Activated naive CD4-positive, alpha-beta T cell treated with anti-CD3 and anti-CD28 coated beads, Interleukin-2, amount 50 U/mL, for 72 hours (primary cell): ENCODE measurements around the gene SPATA20. TPM values are rescaled to one million over a fixed set of nuclear protein-coding genes. Genes with fewer than 3 reads are reported as not detected.
A peak's percentile ranks its signal among the peaks of the same experiment; 100 is the strongest.

Source experiments
- ATAC-seq, 2 donors: fragments of 150-1000 bp; cut with Tn5 transposase; 2 replicates each; pipeline ENCODE4 v1.10.0; 2021; ENCODE audit warnings: mild to moderate bottlenecking in 2 of 2, moderate library complexity in 2 of 2
- DNase-seq, 2 donors: peaks; one replicate each; pipeline ENCODE4 v3.0.0; 2021 to 2022; ENCODE audit warnings: low spot score in 2 of 2
- H3K27ac Mint-ChIP-seq, 2 donors: one replicate each; pipeline ENCODE4 v1.8.0; 2022; ENCODE audit warnings: mild to moderate bottlenecking in 2 of 2, mixed read lengths in 2 of 2
- H3K36me3 Mint-ChIP-seq, 2 donors: one replicate each; pipeline ENCODE4 v1.8.0; 2022; ENCODE audit warnings: mixed read lengths in 2 of 2
- H3K9me3 Mint-ChIP-seq, 2 donors: one replicate each; pipeline ENCODE4 v1.8.0; 2022; ENCODE audit warnings: mixed read lengths in 2 of 2
- total RNA-seq, 2 donors: library from RNA; stranded (reverse); gene quantifications; one replicate each; pipeline ENCODE4 v1.2.3, GENCODE V29; 2022

SPATA20 gene
- total RNA-seq, 2 donors from 2014 or later = 11.4 to 18.6 TPM

DNA sequence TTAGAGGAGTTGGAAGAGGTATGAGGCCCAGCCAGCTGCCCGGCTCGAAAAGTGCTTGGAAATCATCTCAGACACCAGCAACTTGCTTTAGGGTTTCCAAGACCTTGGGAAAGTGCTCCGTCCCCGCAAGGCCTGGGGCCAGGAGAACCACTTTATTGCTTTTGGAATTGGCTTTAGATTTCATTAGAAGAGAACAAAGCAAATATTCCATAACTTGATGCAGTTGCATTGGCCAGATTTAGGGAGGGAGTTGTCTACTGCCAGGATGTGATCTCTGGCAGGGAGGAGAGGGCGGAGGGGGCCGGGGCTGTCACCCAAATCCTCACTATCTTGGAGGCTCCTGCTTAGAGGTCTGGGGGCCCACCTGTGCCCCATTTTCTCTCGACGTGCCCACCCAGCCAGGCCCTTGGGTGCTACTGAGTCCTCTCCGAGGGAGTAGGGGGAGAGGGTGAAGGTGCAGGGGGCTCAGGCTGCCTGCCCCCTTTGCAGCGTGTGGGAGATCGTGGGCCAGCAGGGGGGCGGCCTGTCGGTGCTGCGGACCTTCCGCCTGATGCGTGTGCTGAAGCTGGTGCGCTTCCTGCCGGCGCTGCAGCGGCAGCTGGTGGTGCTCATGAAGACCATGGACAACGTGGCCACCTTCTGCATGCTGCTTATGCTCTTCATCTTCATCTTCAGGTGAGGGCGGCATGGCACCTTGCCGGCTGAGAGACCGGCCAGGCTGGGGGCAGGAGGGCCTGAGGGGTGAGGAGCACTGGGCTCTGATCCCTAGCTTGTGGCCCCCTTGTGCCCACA is 44.2 kb downstream of the SPATA20 start:
- DNase-seq (no peak), ATAC-seq (no peak)
- H3K27ac Mint-ChIP-seq = no peak overlapping the region
- no peaks in the 10 kb centered on the region for H3K36me3 Mint-ChIP-seq
- H3K9me3 Mint-ChIP-seq = no peaks in the 10 kb centered on the region

- DNase-seq = no peak
- no peaks in the 10 kb centered on the region for H3K36me3 Mint-ChIP-seq
- no peak for ATAC-seq
- H3K9me3 Mint-ChIP-seq = no peaks in the 10 kb centered on the region
- no peak overlapping the region for H3K27ac Mint-ChIP-seq
Observed at GRCh38 chr17:50593321-50593720, 46.3 kb downstream of the SPATA20 start.

GRCh38 chr17:50594128-50594823 is 47.3 kb downstream of the SPATA20 start:
- H3K9me3 Mint-ChIP-seq = no peaks in the 10 kb centered on the region
- ATAC-seq (no peak), DNase-seq (no peak)
- no peaks in the 10 kb centered on the region for H3K36me3 Mint-ChIP-seq
- no peak overlapping the region for H3K27ac Mint-ChIP-seq

DNA sequence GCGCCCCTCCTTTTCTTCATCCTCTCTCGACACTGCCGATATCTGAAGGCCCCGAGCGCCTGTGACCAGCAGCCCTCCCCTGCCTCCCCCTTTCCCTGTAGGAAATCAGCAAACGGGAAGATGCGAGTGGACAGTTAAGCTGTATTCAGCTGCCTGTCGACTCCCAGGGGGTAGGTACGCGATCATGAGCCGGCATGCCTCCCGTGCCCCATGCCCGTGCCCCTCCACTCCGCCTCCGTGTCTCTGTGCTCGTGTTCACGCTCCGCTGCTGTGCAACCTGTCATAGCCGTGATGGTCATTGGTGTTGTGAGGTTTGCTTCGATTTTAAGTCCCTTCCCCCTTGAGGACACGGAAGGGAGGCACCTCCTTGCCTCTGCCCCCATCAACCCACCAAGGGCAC is 47.9 kb downstream of the SPATA20 start:
- no peak overlapping the region for H3K27ac Mint-ChIP-seq
- ATAC-seq (no peak), DNase-seq (no peak)
- H3K9me3 Mint-ChIP-seq = no peaks in the 10 kb centered on the region
- no peaks in the 10 kb centered on the region for H3K36me3 Mint-ChIP-seq

DNA sequence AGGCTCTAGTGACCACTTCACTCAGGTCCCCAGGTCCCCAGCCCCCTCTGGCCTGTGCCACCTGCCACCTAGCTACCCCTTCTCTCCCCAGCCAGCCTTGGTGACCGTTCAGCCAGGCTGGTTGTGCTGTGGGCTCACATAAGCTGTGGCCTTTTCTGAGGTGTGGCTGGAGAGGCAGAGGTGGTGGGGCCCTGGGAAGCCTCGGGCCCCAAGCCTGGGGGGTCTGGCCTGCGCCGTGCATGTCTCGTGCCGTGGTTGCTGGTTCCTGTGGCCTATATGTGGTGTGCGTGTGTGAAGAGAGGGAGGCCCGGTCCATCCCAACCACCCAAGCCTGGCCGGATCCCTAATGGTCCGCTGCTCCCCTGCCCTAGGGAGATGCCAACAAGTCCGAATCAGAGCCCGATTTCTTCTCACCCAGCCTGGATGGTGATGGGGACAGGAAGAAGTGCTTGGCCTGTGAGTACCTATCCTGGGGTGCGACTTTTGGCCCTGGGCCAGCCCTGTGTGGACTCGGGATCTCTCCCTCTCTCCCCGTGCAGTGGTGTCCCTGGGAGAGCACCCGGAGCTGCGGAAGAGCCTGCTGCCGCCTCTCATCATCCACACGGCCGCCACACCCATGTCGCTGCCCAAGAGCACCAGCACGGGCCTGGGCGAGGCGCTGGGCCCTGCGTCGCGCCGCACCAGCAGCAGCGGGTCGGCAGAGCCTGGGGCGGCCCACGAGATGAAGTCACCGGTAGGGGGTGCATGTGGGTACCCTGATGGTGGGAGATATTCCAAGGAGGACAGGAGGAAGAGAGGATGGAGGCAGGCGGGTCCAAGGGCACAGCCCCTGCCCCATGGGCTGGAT is 49.4 kb downstream of the SPATA20 start:
- no peak for DNase-seq
- no peaks in the 10 kb centered on the region for H3K9me3 Mint-ChIP-seq

GRCh38 chr17:50598487-50598886 is 51.5 kb downstream of the SPATA20 start:
- Mint-ChIP-seq H3K27ac (no peak overlapping the region), H3K36me3 (no peaks in the 10 kb centered on the region), H3K9me3 (no peaks in the 10 kb centered on the region)
- no peak for DNase-seq
- ATAC-seq = no peak

More for the DNA sequence above, 49.4 kb downstream of the SPATA20 start:
- Mint-ChIP-seq H3K36me3 (no peaks in the 10 kb centered on the region), H3K27ac (no peak overlapping the region)
- ATAC-seq = no peak

- Mint-ChIP-seq H3K27ac (no peak overlapping the region), H3K36me3 (no peaks in the 10 kb centered on the region), H3K9me3 (no peaks in the 10 kb centered on the region)
- no peak for ATAC-seq
- no peak for DNase-seq
Observed at GRCh38 chr17:50599606-50600005, 52.6 kb downstream of the SPATA20 start.

DNA sequence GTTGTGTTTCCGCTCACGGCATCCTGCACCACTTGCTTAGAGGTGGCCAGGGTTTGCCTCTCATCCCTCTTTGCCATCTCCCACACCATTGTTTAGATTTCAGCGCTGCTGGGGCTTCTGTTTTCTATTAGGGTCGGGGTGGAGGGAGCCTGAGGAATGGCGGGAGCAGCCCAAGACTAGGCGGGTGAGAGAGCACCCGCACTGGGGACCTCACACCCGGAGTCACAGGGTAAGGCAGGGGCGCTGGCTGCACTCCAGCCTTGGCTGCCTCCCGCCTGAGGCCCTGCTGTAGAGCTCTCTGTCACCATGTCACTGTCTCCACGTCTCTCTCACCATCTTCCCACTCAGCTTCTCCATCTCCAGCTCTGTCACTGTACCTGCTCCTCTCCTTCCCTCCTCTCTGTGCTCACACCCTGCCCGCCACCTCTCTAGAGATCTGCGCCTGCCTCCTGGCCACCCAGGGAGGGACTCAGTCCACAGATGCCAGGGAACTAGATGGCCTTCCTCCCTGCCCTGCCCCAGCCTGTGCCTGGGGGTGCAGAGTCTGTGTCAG is 54.9 kb downstream of the SPATA20 start:
- ATAC-seq = no peak
- DNase-seq = no peak
- peak overlapping the region in 1 of 2 donors; percentile 47 for H3K27ac Mint-ChIP-seq
- H3K9me3 Mint-ChIP-seq = no peaks in the 10 kb centered on the region
- no peaks in the 10 kb centered on the region for H3K36me3 Mint-ChIP-seq

DNA sequence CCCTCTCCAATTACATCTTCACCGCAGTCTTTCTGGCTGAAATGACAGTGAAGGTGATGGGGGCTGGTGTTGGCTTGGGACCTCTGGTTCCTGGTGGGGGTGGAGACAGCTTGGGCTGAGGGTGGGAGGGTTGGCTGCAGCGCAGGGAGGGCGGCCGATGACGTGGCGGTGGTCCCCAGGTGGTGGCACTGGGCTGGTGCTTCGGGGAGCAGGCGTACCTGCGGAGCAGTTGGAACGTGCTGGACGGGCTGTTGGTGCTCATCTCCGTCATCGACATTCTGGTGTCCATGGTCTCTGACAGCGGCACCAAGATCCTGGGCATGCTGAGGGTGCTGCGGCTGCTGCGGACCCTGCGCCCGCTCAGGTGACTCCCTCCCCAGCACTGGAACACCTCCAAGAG is 55.9 kb downstream of the SPATA20 start:
- ATAC-seq = no peak
- Mint-ChIP-seq H3K27ac (no peak overlapping the region), H3K9me3 (no peaks in the 10 kb centered on the region), H3K36me3 (no peaks in the 10 kb centered on the region)
- no peak for DNase-seq

DNA sequence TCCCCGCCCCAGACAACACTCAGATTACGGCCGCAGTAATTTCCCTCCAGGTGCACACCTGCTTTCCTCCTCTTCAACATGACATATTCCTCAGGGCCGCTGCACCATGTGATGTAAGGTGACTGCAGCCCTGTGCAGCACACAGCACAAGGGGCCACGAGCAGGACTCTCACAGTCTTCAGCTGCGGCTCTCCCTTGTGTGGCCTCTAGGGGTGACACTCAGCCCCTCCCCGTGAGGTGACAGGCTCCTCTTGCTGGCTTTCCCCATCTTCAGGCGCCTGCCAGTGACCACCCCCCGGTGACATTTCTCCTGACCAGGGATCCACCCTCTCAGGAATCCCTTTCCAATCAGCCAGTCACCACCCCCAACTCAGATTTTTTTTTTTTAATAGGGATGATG is 56.4 kb downstream of the SPATA20 start:
- no peaks in the 10 kb centered on the region for H3K36me3 Mint-ChIP-seq
- ATAC-seq = peak in 1 of 2 donors; percentile 53
- H3K27ac Mint-ChIP-seq = no peak overlapping the region
- H3K9me3 Mint-ChIP-seq = no peaks in the 10 kb centered on the region
- DNase-seq = no peak

DNA sequence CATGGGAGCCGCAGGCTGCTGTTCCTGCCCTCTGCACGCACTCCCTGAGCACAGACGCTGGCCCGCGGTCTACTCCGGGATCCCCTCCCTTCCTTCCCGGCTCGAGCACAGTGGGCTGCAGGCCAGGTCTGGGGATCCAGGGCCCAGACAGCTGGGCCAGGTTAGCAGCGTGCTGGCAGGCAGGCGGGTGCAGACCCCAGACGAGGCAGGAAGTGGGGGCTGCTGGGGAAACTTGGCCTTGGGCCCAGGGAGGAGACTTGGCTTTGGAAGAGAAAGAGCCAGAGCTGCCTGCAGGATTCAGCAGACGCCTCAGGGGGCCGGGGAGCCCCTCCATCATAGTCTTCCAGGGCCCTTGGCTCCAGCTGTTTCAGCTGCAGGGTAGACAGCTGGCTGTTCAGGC is 57.5 kb downstream of the SPATA20 start:
- no peak overlapping the region for H3K27ac Mint-ChIP-seq
- H3K9me3 Mint-ChIP-seq = no peaks in the 10 kb centered on the region
- DNase-seq (no peak), ATAC-seq (no peak)
- H3K36me3 Mint-ChIP-seq = no peaks in the 10 kb centered on the region

DNA sequence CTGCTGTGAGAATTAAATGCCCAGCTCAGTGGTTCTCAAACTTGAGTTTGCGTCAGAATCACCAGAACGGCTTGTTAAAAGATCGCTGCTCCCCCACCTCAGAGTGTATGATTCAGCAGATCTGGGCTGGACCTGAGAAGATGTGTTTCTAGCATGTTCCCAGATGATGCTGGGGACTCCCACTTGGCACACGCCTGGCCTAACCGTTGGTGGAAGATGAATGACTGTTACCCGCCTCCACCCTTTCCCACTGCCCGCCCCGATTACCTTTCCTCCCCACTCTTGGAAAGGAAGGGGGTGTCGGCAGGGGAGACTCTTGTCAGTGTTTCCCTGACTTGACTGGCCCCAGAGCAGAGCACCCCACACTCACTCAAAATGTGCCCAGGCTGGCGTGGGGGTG is 58.5 kb downstream of the SPATA20 start:
- ATAC-seq = no peak
- Mint-ChIP-seq H3K36me3 (no peaks in the 10 kb centered on the region), H3K27ac (no peak overlapping the region), H3K9me3 (no peaks in the 10 kb centered on the region)
- no peak for DNase-seq

Other genes starting within 250 kb of the SPATA20 start
- 10 to 100 TPM; 31.5 to 32.7 TPM for gene XYLT2, start 201.0 kb upstream of the SPATA20 start, total RNA-seq
- gene MRPL27, start 174.0 kb upstream of the SPATA20 start, total RNA-seq = 10 to 100 TPM; 63.6 to 91.4 TPM
- 100 to 1,000 TPM in 1 of 2 donors, 10 to 100 TPM in 1; 45.9 to 101 TPM for gene EME1, start 173.9 kb upstream of the SPATA20 start, total RNA-seq
- 10 to 100 TPM; 40.3 to 66.7 TPM for gene LRRC59, start 149.7 kb upstream of the SPATA20 start, total RNA-seq
- gene ACSF2, start 121.0 kb upstream of the SPATA20 start, total RNA-seq = 10 to 100 TPM; 23.6 to 27.3 TPM
- not detected for gene CHAD, start 78.3 kb upstream of the SPATA20 start, total RNA-seq
- 10 to 100 TPM; 24.4 to 51.0 TPM for gene RSAD1, start 68.3 kb upstream of the SPATA20 start, total RNA-seq
- 1 to 10 TPM in 1 of 2 donors, under 1 TPM in 1; 0.30 to 1.6 TPM for gene MYCBPAP, start 38.7 kb upstream of the SPATA20 start, total RNA-seq
- gene EPN3, start 14.4 kb upstream of the SPATA20 start, total RNA-seq = not detected
- under 1 TPM in 1 of 2 donors, not detected in 1; 0.14 TPM for gene CACNA1G, start 13.5 kb downstream of the SPATA20 start, total RNA-seq
- gene ABCC3, start 87.7 kb downstream of the SPATA20 start, total RNA-seq = not detected
- gene ANKRD40, start 160.7 kb downstream of the SPATA20 start, total RNA-seq = 10 to 100 TPM in 1 of 2 donors, 1 to 10 TPM in 1; 9.2 to 25.6 TPM
- 100 to 1,000 TPM; 128 to 145 TPM for gene LUC7L3, start 172.4 kb downstream of the SPATA20 start, total RNA-seq
- gene ANKRD40CL, start 220.3 kb downstream of the SPATA20 start, total RNA-seq = not detected